DMS114 treated with DMSO at 0.1 percent for 48 hours (cell line): Measurements from ENCODE around the gene CD2.

ENCODE experiments used
- DNase-seq: peaks from one replicate; lab custom pipeline; 2025; ENCODE audit not compliant: unreplicated experiment; lab: John Stamatoyannopoulos, UW

The CD2 gene

GRCh38 chr1:116754198-116754977 lies at the start of gene CD2:
Gene CD2 (plus strand): TSS chr1:116754430. CDS start chr1:116754493, 63 bp downstream.
- no peak for DNase-seq

GRCh38 chr1:116706123-116706522 lies 48.1 kb upstream of the CD2 start:
- no peak for DNase-seq

GRCh38 chr1:116706841-116707240 lies 47.4 kb upstream of the CD2 start:
- DNase-seq: no peak

GRCh38 chr1:116708255-116708900 lies 45.9 kb upstream of the CD2 start:
- DNase-seq: no peak

- DNase-seq: no peak
Measured at GRCh38 chr1:116709666-116710167, 44.5 kb upstream of the CD2 start.

GRCh38 chr1:116710420-116711262 lies 43.6 kb upstream of the CD2 start:
- no peak for DNase-seq

GRCh38 chr1:116711263-116711840 lies 42.9 kb upstream of the CD2 start:
- no peak for DNase-seq

GRCh38 chr1:116712510-116712909 lies 41.7 kb upstream of the CD2 start:
- no peak for DNase-seq

GRCh38 chr1:116713474-116713873 lies 40.8 kb upstream of the CD2 start:
- DNase-seq: no peak

GRCh38 chr1:116716391-116716790 lies 37.8 kb upstream of the CD2 start:
- DNase-seq: no peak

- DNase-seq: no peak
Measured at GRCh38 chr1:116717318-116717717, 36.9 kb upstream of the CD2 start.

GRCh38 chr1:116720364-116721038 lies 33.7 kb upstream of the CD2 start:
- no peak for DNase-seq

- DNase-seq: no peak
Measured at GRCh38 chr1:116721039-116721405, 33.2 kb upstream of the CD2 start.

- no peak for DNase-seq
Measured at GRCh38 chr1:116721451-116722007, 32.7 kb upstream of the CD2 start.

GRCh38 chr1:116722016-116722838 lies 32.0 kb upstream of the CD2 start:
- DNase-seq: no peak

GRCh38 chr1:116724765-116725375 lies 29.4 kb upstream of the CD2 start:
- peak; percentile 66 for DNase-seq

GRCh38 chr1:116725798-116726197 lies 28.4 kb upstream of the CD2 start:
- no peak for DNase-seq

GRCh38 chr1:116726872-116727820 lies 27.1 kb upstream of the CD2 start:
- DNase-seq: no peak
